NB4 (cell line): Measurements from ENCODE around the gene LAMTOR5.

Experiments used
- DNase-seq: peaks from one replicate; pipeline ENCODE4 v3.0.0; 2010; ENCODE audit warnings: low read depth
- H3K4me3 ChIP-seq: one replicate; pipeline ENCODE4 v1.5.1; 2011; ENCODE audit warnings: mild to moderate bottlenecking, low read depth, low read length, moderate library complexity
- MYC ChIP-seq: IDR thresholded peaks from 2 replicates; pipeline ENCODE4 v1.6.1; 2011; ENCODE audit warnings: low read depth, low read length
- POLR2A ChIP-seq: IDR thresholded peaks from 2 replicates; pipeline ENCODE4 v1.6.1; 2011; ENCODE audit warnings: mild to moderate bottlenecking; ENCODE audit not compliant: insufficient read length; ENCODE audit errors: extremely low read depth
- TF ChIP-seq, protein P1 (sequence below): IDR thresholded peaks from one replicate; pipeline ENCODE4 v1.5.1; 2012; ENCODE audit warnings: low read depth, low read length
- TF ChIP-seq, protein P2 (sequence below): IDR thresholded peaks from 2 replicates; pipeline ENCODE4 v1.6.1; 2011; ENCODE audit warnings: low read depth, low read length

LAMTOR5 gene

DNA sequence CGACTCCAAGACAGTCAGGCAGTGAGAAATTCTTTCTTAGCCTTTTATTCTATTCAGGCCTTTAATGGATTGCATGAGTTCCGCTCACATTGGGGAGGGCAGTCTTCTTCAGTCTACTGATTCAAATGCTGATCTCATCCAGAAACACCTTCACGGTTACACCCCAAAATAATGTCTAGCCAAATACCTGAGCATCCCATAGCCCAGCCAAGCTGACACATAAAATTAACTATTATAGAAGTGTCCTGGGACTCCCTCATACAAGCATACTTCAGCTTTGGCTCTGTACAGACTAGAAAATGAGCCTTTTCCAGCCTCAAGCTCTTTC, 13.0 kb downstream of the LAMTOR5 start:
- H3K4me3 ChIP-seq: no peak overlapping the region
- no peak for DNase-seq
- TF ChIP-seq, protein P1, sequence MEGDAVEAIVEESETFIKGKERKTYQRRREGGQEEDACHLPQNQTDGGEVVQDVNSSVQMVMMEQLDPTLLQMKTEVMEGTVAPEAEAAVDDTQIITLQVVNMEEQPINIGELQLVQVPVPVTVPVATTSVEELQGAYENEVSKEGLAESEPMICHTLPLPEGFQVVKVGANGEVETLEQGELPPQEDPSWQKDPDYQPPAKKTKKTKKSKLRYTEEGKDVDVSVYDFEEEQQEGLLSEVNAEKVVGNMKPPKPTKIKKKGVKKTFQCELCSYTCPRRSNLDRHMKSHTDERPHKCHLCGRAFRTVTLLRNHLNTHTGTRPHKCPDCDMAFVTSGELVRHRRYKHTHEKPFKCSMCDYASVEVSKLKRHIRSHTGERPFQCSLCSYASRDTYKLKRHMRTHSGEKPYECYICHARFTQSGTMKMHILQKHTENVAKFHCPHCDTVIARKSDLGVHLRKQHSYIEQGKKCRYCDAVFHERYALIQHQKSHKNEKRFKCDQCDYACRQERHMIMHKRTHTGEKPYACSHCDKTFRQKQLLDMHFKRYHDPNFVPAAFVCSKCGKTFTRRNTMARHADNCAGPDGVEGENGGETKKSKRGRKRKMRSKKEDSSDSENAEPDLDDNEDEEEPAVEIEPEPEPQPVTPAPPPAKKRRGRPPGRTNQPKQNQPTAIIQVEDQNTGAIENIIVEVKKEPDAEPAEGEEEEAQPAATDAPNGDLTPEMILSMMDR: no peak

DNA sequence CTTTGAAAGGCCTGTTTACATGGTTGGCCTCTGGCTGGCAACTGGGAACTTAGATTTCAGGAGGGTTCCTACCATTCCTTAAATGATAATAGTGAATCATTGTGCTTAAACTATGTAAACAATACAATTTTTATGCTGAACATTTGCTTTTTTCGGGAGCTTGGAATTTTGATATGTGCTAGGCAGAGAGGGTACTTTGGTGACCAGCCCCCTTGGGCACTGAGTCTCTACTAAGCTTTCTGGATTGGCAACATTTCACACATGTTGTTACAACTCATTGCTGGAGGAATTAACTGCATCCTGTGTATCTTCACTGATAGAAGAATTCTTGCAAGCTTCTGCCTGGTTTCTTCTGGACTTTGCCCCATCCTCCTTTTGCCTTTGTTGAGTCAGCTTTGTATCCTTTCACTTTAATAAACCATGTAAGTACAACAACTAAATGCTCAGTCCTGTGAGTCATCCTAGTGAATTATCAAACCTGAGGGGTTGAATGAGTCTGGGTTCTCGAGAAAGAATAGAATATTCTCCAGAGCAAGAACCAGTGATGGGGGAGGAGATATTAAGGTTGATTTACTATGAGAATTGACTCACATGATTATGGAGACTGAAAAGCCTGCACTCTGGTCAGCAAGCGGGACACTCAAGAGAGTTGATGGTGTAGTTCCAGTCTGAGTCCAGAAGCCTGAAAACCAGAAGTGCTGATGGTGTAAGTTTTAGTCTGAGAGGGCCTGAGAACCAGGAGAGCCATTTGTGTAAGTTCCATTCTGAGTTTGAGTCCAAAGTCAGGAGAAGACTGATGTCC, 13.6 kb downstream of the LAMTOR5 start:
- TF ChIP-seq, protein P1: no peak
- TF ChIP-seq MYC (no peak), POLR2A (no peak)
- TF ChIP-seq, protein P2, sequence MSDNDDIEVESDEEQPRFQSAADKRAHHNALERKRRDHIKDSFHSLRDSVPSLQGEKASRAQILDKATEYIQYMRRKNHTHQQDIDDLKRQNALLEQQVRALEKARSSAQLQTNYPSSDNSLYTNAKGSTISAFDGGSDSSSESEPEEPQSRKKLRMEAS: no peak
- H3K4me3 ChIP-seq: no peak overlapping the region
- DNase-seq: no peak

DNA sequence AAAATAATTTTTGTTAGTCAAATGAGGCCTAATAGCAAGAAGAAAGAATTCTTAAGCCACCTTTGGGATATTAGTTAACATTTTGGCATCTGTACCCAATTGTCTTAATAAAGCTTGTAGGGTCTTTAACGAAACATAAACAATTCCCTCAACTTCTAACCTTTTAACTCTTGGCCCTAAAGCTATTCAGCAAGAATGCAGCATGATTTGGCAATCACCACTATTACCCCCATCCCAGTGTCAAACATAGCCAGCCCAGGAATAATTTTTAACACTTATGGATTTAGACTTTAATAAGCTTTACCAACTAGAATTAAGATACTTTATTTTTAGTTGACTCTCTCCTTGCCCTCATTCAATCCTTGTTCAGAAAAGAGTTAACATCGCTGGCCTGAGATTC, 14.2 kb downstream of the LAMTOR5 start:
- TF ChIP-seq MYC (no peak), POLR2A (no peak)
- TF ChIP-seq, protein P1: no peak
- TF ChIP-seq, protein P2: no peak

DNA sequence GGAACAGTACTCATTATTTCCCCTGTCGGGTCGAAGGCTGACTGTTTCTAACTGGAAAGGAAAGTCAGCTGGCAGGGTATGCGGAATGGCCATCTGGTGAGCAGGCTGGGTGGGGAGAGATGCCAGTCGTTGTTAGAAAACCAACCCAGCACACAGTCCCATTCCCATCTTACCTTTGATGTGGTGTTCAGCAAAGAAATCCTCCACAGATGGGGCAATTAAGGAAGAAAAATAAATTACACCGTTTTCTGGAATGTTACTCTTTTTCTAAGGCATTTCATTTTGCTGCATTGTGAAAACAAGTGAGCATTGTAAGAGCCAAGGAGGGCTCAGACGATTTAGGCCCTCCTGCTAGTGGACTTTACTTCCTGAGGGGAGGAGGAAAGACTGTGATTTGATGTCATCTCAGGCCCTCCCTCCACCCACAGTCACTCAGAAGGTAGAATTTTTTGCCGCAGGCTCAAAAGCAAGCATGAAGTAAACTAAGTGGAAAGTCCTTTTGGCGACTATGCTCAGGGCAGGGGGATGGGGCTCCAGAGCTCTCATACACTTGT, 16.7 kb downstream of the LAMTOR5 start, which contains the start of gene SLC16A4:
TSS of gene SLC16A4 (minus strand) at position 335 of the 554 bp plus-strand sequence. CDS start 1,703 bp downstream, outside the sequence.
- TF ChIP-seq, protein P2: no peak
- TF ChIP-seq POLR2A: no peak
- no peak for TF ChIP-seq MYC
- TF ChIP-seq, protein P1: no peak
- no peak for DNase-seq
- H3K4me3 ChIP-seq: no peak within 1 kb of the TSS

More for the DNA sequence above, 14.2 kb downstream of the LAMTOR5 start:
- no peak for DNase-seq
- no peak overlapping the region for H3K4me3 ChIP-seq

DNA sequence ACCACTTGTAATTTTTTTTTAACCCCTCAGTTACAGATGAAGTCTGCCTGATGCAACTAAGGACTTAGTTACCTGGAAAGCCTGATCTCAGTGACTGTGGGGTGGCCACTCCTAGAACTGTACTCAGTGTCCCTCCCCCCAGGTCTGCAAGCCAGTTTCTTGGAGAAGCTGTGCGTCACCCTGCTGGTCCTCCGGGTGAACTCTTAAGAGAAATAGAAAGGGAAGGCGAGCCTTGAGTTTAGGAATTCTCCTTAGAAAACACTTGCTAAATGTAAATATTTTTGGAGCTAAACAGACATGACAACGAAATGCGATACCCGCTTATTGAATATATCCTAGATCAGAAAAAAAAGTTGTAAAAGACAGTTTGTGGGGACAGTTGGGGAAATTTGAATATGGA, 17.4 kb downstream of the LAMTOR5 start:
- DNase-seq: no peak
- TF ChIP-seq, protein P1: no peak
- no peak overlapping the region for H3K4me3 ChIP-seq
